PFSK-1 (cell line): ENCODE data around the gene SCCPDH.

Experiments
- FOXP2 ChIP-seq: optimal IDR thresholded peaks from 2 replicates; pipeline ENCODE3; 2011; ENCODE audit warnings: borderline replicate concordance, control low read depth, inconsistent platforms; ENCODE audit not compliant: insufficient read depth; ENCODE audit errors: extremely low read length, extremely low read depth
- POLR2AphosphoS5 ChIP-seq: IDR thresholded peaks from 2 replicates; pipeline ENCODE4 v1.6.1; 2012; ENCODE audit warnings: low read depth, mild to moderate bottlenecking, control low read depth, low read length, moderate library complexity
- SIN3A ChIP-seq: IDR thresholded peaks from 2 replicates; pipeline ENCODE4 v1.6.1; 2012; ENCODE audit warnings: mild to moderate bottlenecking, low read length, moderate library complexity, borderline replicate concordance; ENCODE audit not compliant: insufficient read depth
- TAF1 ChIP-seq: IDR thresholded peaks from 2 replicates; pipeline ENCODE4 v1.6.1; 2012; ENCODE audit warnings: low read length, control low read depth, borderline replicate concordance; ENCODE audit not compliant: insufficient read depth
- TF ChIP-seq, protein P1 (sequence below), 2 experiments: IDR thresholded peaks; 2 replicates each; pipeline versions ENCODE4 v1.6.1 to v1.8.0; 2011 to 2012; ENCODE audit warnings: low read depth in 2 of 2, low read length in 2 of 2, control low read depth in 1 of 2, inconsistent platforms in 1 of 2, mild to moderate bottlenecking in 1 of 2, moderate library complexity in 1 of 2; ENCODE audit not compliant: insufficient read depth in 1 of 2

The SCCPDH gene

DNA sequence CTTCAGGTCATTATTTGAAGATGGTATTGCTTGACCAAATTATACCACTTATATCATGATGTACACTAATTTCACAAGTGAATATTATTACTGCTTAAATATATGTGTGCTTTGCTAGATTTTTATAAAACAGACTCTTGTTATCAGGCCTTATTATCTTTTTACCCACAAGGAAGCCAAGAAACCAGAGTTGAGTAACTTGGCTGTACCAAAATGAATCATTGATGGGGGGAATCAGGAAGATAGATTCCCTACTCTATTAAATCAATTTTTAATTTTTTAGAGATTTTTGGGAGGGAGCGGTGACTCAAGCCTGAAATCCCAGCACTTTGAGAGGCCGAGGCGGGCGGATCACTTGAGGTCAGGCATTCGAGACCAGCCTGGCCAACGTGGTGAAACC, 16.0 kb upstream of the SCCPDH start:
- no peak for TF ChIP-seq POLR2AphosphoS5
- TF ChIP-seq, protein P1, sequence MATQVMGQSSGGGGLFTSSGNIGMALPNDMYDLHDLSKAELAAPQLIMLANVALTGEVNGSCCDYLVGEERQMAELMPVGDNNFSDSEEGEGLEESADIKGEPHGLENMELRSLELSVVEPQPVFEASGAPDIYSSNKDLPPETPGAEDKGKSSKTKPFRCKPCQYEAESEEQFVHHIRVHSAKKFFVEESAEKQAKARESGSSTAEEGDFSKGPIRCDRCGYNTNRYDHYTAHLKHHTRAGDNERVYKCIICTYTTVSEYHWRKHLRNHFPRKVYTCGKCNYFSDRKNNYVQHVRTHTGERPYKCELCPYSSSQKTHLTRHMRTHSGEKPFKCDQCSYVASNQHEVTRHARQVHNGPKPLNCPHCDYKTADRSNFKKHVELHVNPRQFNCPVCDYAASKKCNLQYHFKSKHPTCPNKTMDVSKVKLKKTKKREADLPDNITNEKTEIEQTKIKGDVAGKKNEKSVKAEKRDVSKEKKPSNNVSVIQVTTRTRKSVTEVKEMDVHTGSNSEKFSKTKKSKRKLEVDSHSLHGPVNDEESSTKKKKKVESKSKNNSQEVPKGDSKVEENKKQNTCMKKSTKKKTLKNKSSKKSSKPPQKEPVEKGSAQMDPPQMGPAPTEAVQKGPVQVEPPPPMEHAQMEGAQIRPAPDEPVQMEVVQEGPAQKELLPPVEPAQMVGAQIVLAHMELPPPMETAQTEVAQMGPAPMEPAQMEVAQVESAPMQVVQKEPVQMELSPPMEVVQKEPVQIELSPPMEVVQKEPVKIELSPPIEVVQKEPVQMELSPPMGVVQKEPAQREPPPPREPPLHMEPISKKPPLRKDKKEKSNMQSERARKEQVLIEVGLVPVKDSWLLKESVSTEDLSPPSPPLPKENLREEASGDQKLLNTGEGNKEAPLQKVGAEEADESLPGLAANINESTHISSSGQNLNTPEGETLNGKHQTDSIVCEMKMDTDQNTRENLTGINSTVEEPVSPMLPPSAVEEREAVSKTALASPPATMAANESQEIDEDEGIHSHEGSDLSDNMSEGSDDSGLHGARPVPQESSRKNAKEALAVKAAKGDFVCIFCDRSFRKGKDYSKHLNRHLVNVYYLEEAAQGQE (IDR thresholded peaks at IDR 0.05; ENCODE audit: insufficient read depth in 1 of 2, low read depth in 2 of 2, low read length in 2 of 2): no peak

DNA sequence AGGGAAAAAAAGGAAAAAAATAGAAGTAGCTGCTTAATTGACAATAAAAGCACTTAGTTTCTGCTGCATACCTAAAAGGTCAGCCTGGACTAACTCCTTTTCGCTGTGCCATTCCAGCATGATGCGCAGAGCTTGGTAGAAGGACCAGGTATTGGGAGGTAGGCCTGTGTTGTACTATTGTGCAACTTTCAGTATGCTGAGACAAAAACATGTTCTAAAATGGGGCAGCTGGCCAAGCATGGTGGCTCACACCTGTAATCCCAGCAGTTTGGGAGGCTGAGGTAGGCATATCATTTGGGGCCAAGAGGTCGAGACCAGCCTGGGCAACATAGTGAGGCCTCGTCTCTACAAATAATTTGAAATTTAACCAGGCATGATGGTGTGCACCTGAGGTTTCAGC, 15.0 kb upstream of the SCCPDH start:
- TF ChIP-seq POLR2AphosphoS5 (no peak), SIN3A (no peak), TAF1 (no peak), FOXP2 (no peak)
- TF ChIP-seq, protein P1 (IDR thresholded peaks at IDR 0.05; ENCODE audit: insufficient read depth in 1 of 2, low read depth in 2 of 2, low read length in 2 of 2): no peak

DNA sequence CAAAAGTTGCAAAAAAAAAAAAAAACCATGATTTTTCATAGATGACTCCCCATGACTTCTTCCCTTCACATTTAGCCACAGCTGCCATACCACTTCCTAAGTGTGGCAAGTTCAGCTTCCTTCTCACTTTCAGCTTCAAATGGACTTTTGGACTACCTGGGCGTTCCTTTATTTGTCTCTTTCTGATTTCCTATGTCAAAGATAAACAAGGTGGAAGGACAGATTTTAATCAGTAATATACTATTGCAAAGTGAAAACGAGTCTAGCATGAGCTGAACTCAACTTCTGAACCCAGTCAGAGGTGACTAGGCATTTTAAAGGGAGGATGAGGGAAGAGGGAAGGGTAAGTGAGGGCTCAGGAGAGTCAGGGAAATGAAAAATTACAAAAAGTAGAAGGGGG, 14.4 kb upstream of the SCCPDH start:
- TF ChIP-seq, protein P1 (IDR thresholded peaks at IDR 0.05; ENCODE audit: insufficient read depth in 1 of 2, low read depth in 2 of 2, low read length in 2 of 2): no peak
- TF ChIP-seq TAF1: no peak
- no peak for TF ChIP-seq SIN3A
- no peak for TF ChIP-seq POLR2AphosphoS5
- TF ChIP-seq FOXP2: no peak

GRCh38 chr1:246711548-246712003, 12.6 kb upstream of the SCCPDH start:
- TF ChIP-seq SIN3A (no peak), TAF1 (no peak), POLR2AphosphoS5 (no peak), FOXP2 (no peak)
- TF ChIP-seq, protein P1 (IDR thresholded peaks at IDR 0.05; ENCODE audit: insufficient read depth in 1 of 2, low read depth in 2 of 2, low read length in 2 of 2): no peak

- TF ChIP-seq POLR2AphosphoS5 (no peak), SIN3A (no peak), FOXP2 (no peak), TAF1 (no peak)
- TF ChIP-seq, protein P1 (IDR thresholded peaks at IDR 0.05; ENCODE audit: insufficient read depth in 1 of 2, low read depth in 2 of 2, low read length in 2 of 2): no peak
Measured at GRCh38 chr1:246722720-246723119, 1.5 kb upstream of the SCCPDH start.
